ENCODE measurements around the gene BDKRB1.

Gene BDKRB1

GRCh38 chr14:96214793-96215192, 41.2 kb upstream of the BDKRB1 start:
- DNase-seq (ENCODE audit: low spot score): no peak
- H3K4me3 ChIP-seq: no peak overlapping the region
- TF ChIP-seq CTCF (IDR thresholded peaks at IDR 0.05): no peak
- H3K27ac ChIP-seq: no peak overlapping the region

- no peak for DNase-seq (ENCODE audit: low spot score)
- Histone ChIP-seq H3K27ac (no peak overlapping the region), H3K4me3 (no peak overlapping the region)
- no peak for TF ChIP-seq CTCF (IDR thresholded peaks at IDR 0.05)
Measured at GRCh38 chr14:96215452-96216244, 40.4 kb upstream of the BDKRB1 start.

- no peak overlapping the region for H3K4me3 ChIP-seq
- DNase-seq (ENCODE audit: low spot score): no peak
- TF ChIP-seq CTCF (IDR thresholded peaks at IDR 0.05): no peak
- H3K27ac ChIP-seq: no peak overlapping the region
Measured at GRCh38 chr14:96216627-96217026, 39.4 kb upstream of the BDKRB1 start.

GRCh38 chr14:96217376-96217913, 38.6 kb upstream of the BDKRB1 start:
- DNase-seq (ENCODE audit: low spot score): no peak
- Histone ChIP-seq H3K4me3 (no peak overlapping the region), H3K27ac (no peak overlapping the region)
- TF ChIP-seq CTCF (IDR thresholded peaks at IDR 0.05): no peak

- no peak overlapping the region for H3K4me3 ChIP-seq
- no peak for DNase-seq (ENCODE audit: low spot score)
- TF ChIP-seq CTCF (IDR thresholded peaks at IDR 0.05): no peak
Measured at GRCh38 chr14:96221109-96221650, 34.8 kb upstream of the BDKRB1 start.

GRCh38 chr14:96221841-96222240, 34.2 kb upstream of the BDKRB1 start:
- no peak overlapping the region for H3K27ac ChIP-seq
- TF ChIP-seq CTCF (IDR thresholded peaks at IDR 0.05): no peak
- no peak for DNase-seq (ENCODE audit: low spot score)
- H3K4me3 ChIP-seq: no peak overlapping the region

More at GRCh38 chr14:96221109-96221650, 34.8 kb upstream of the BDKRB1 start:
- H3K27ac ChIP-seq: no peak overlapping the region

Measured in coronary artery (tissue), 2 donors.